Breast epithelium (tissue), 4 donors: ENCODE results near the gene MSH3. TPM values are rescaled to one million over a fixed set of nuclear protein-coding genes. Genes with fewer than 3 reads are reported as not detected.
"Not testable (repeated sequence)": the region's sequence is repeated elsewhere in the genome, so short reads cannot be mapped to it uniquely, and the experiment has no call there.

Source experiments
- DNase-seq, 2 donors: peaks; one replicate each; pipeline ENCODE4 v3.0.0-alpha.2; 2019; ENCODE audit warnings: low spot score in 2 of 2
- H3K27ac ChIP-seq, 2 donors: fragments of 200-600 bp; sonication (generic) in 1 of 2; one replicate each; pipeline ENCODE4 v1.5.1; 2016 to 2019; ENCODE audit warnings: mild to moderate bottlenecking in 1 of 2
- H3K27me3 ChIP-seq, 2 donors: fragments of 200-600 bp; sonication (generic) in 1 of 2; one replicate each; pipeline versions ENCODE4 v1.5.1 to v1.6.0; 2017 to 2019; ENCODE audit warnings: control low read depth in 1 of 2, mild to moderate bottlenecking in 1 of 2
- H3K36me3 ChIP-seq: fragments of 200-600 bp; one replicate; pipeline ENCODE4 v1.5.1; 2019
- H3K4me1 ChIP-seq, 2 donors: fragments of 200-600 bp; sonication (generic); one replicate each; pipeline ENCODE4 v1.5.1; 2016 to 2019; ENCODE audit warnings: control low read depth in 1 of 2
- H3K4me3 ChIP-seq, 3 donors: fragments of 200-600 bp; sonication (generic); 1 replicate in 2 of 3; 2 replicates in 1 of 3; pipeline ENCODE4 v1.5.1; 2016 to 2019; ENCODE audit warnings: mild to moderate bottlenecking in 3 of 3, moderate library complexity in 2 of 3
- H3K9me3 ChIP-seq, 2 donors: fragments of 200-600 bp; sonication (generic) in 1 of 2; one replicate each; pipeline ENCODE4 v1.5.1; 2016 to 2019; ENCODE audit warnings: control low read depth in 1 of 2
- POLR2A ChIP-seq: fragments of 450-650 bp; IDR thresholded peaks from one replicate; pipeline ENCODE4 v1.6.1; 2016; ENCODE audit warnings: antibody characterized with exemption, mild to moderate bottlenecking, moderate library complexity
- POLR2AphosphoS5 ChIP-seq, 3 donors: sonication (generic); formaldehyde crosslinking; IDR thresholded peaks; one replicate each; pipeline ENCODE4 v1.6.1; 2017; ENCODE audit warnings: antibody characterized with exemption in 3 of 3
- intact Hi-C: fragments of 100-400 bp; cut with DNase I; formaldehyde crosslinking; loops from one replicate; pipeline ENCODE4 v1.15.1; 2023; ENCODE audit warnings: low total_unique reads
- total RNA-seq, 3 donors: library from RNA; depleted of rRNA; stranded (reverse); fragments of >200 nt; gene quantifications; one replicate each; pipeline ENCODE4 v1.1.0, GENCODE V29; 2016
- TF ChIP-seq, protein P1 (sequence below), 3 donors: fragments of 450-650 bp; IDR thresholded peaks; one replicate each; pipeline ENCODE4 v1.5.1; 2016 to 2017; ENCODE audit warnings: antibody characterized with exemption in 3 of 3, mild to moderate bottlenecking in 3 of 3, moderate library complexity in 3 of 3

The MSH3 gene
- total RNA-seq, 3 donors from 2014 or later: 20.0 to 21.4 (median 21.3) TPM

DNA sequence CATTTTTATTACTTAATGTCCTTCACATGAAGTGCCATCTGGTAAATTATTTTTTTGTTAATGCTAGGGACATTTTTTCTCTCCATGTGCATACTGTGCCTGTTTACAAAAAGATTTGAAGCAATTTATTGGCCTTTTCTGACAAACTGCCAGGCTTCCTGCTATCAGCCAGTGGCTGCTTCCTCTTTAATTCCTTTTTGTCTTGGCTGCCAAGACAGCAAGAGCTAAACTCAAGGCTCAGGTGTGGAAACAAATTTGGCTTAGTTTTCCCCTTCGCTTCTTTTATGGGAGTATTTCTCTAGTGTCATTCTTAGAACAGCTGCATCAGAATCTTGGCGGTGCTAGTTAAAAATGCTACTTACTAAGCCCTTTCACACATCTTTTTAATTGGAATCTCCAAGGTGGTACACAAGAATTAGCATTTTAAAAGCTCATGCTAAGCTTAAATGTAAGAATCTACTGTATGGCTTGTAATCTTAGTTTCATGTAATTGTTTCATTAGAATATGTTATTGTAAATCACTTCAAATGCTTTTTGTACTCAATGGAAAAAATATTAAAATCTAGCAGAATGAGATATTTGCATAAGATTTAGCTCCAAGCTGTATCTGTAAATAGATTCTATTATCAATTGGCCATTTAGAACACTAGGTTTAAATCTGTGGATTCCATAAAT is 171.5 kb downstream of the MSH3 start:
- no peak overlapping the region for H3K4me3 ChIP-seq
- no peak overlapping the region for H3K27ac ChIP-seq
- no peaks in the 10 kb centered on the region for H3K36me3 ChIP-seq
- intact Hi-C loops: no loop called here
- TF ChIP-seq POLR2A (no peak), POLR2AphosphoS5 (IDR thresholded peaks at IDR 0.05) (no peak)
- TF ChIP-seq, protein P1, sequence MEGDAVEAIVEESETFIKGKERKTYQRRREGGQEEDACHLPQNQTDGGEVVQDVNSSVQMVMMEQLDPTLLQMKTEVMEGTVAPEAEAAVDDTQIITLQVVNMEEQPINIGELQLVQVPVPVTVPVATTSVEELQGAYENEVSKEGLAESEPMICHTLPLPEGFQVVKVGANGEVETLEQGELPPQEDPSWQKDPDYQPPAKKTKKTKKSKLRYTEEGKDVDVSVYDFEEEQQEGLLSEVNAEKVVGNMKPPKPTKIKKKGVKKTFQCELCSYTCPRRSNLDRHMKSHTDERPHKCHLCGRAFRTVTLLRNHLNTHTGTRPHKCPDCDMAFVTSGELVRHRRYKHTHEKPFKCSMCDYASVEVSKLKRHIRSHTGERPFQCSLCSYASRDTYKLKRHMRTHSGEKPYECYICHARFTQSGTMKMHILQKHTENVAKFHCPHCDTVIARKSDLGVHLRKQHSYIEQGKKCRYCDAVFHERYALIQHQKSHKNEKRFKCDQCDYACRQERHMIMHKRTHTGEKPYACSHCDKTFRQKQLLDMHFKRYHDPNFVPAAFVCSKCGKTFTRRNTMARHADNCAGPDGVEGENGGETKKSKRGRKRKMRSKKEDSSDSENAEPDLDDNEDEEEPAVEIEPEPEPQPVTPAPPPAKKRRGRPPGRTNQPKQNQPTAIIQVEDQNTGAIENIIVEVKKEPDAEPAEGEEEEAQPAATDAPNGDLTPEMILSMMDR (IDR thresholded peaks at IDR 0.05): no peak
- H3K4me1 ChIP-seq: no peaks in the 10 kb centered on the region
- peaks cover 17 to 18% of the 10 kb centered on the region in 2 donors for H3K9me3 ChIP-seq
- H3K27me3 ChIP-seq: no peaks in the 10 kb centered on the region
- DNase-seq: no peak

DNA sequence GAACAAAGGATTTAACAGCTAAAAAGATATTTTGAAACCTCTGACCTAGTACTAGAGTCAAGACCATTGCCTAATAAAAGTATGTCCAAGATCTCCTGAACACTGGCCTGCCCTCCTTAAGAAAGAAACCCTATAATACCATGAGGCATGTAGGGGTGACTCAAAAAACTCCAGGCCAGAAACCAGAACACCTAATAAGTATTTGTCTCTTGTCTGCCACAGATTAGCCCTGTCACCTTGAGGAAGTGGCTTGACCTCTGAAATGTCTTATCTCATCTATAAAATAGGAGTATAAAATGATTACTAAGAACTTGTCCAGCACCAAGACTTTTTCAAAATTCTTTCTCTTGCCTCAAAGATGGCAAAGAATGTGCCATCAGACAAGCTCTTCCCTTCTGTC is 180.3 kb downstream of the MSH3 start:
- Histone ChIP-seq H3K4me1 (no peaks in the 10 kb centered on the region), H3K27ac (no peak overlapping the region), H3K9me3 (no peaks in the 10 kb centered on the region), H3K27me3 (no peaks in the 10 kb centered on the region), H3K4me3 (no peak overlapping the region), H3K36me3 (no peaks in the 10 kb centered on the region)
- TF ChIP-seq POLR2AphosphoS5 (IDR thresholded peaks at IDR 0.05) (no peak), POLR2A (no peak)
- TF ChIP-seq, protein P1 (IDR thresholded peaks at IDR 0.05): no peak
- intact Hi-C loops: no loop called here
- no peak for DNase-seq

DNA sequence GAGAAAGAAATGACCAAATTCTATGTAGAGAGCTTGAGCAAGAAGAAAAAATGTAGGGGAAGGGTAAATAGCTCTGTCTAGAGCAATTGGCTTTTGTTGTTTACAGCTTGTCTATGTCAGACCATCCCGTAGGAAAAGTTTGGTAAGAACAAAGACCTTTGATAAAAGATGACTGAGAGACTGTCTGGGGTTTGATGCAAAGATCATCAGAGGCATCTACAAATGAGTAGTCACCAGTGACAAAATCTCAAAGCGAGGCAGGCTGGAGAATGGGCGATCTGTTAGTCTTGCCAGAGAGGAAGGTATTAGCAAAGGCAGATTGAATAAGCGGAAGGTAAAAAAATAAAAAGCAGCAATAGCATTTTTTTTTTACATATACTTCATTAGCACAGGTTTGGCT is 180.7 kb downstream of the MSH3 start:
- H3K4me1 ChIP-seq: no peaks in the 10 kb centered on the region
- no peak for DNase-seq
- no peaks in the 10 kb centered on the region for H3K36me3 ChIP-seq
- no peak overlapping the region for H3K27ac ChIP-seq
- intact Hi-C loops: no loop called here
- no peaks in the 10 kb centered on the region for H3K9me3 ChIP-seq
- H3K4me3 ChIP-seq: no peak overlapping the region
- H3K27me3 ChIP-seq: no peaks in the 10 kb centered on the region
- no peak for TF ChIP-seq POLR2AphosphoS5 (IDR thresholded peaks at IDR 0.05)
- no peak for TF ChIP-seq POLR2A
- TF ChIP-seq, protein P1 (IDR thresholded peaks at IDR 0.05): no peak

DNA sequence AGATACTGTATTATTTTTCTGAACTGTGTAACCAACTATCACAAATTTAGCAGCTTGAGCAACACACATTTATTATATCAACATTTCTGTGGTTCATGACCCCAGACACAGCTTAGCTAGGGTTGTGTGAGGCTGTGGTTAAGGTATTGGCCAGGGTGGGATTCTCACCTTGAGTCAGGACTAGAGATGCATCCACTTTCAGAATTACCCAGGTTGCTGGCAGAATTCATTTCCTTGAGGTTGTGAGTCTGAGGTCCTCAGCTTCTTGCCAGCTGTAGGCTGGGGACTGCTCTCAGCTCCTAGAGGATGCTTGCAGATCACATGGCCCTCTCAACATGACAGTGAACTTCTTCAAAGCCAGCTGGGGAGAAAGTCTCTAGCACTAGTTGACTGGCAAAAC is 183.2 kb downstream of the MSH3 start:
- H3K9me3 ChIP-seq: no peaks in the 10 kb centered on the region
- intact Hi-C loops: no loop called here
- H3K4me3 ChIP-seq: no peak overlapping the region
- no peaks in the 10 kb centered on the region for H3K27me3 ChIP-seq
- DNase-seq: no peak
- TF ChIP-seq, protein P1 (IDR thresholded peaks at IDR 0.05): no peak
- TF ChIP-seq POLR2AphosphoS5 (IDR thresholded peaks at IDR 0.05): no peak
- TF ChIP-seq POLR2A: no peak
- no peak overlapping the region for H3K27ac ChIP-seq
- H3K4me1 ChIP-seq: no peaks in the 10 kb centered on the region
- H3K36me3 ChIP-seq: no peaks in the 10 kb centered on the region

DNA sequence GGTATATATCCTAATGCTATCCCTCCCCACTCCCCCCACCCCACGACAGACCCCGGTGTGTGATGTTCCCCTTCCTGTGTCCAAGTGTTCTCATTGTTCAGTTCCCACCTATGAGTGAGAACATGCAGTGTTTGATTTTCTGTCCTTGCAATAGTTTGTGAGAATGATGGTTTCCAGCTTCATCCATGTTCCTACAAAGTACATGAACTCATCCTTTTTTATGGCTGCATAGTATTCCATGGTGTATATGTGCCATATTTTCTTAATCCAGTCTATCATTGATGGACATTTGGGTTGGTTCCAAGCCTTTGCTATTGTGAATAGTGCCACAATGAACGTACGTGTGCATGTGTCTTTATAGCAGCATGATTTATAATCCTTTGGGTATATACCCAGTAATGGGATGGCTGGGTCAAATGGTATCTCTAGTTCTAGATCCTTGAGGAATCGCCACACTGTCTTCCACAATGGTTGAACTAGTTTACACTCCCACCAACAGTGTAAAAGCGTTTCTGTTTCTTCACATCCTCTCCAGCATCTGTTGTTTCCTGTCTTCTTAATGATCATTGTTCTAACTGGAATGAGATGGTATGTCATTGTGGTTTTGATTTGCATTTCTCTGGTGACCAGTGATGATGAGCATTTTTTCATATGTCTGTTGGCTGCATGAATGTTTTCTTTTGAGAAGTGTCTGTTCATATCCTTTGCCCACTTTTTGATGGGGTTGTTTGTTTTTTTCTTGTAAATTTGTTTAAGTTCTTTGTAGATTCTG is 186.8 kb downstream of the MSH3 start:
- DNase-seq, H3K4me1 ChIP-seq, intact Hi-C loops: not testable (repeated sequence)

DNA sequence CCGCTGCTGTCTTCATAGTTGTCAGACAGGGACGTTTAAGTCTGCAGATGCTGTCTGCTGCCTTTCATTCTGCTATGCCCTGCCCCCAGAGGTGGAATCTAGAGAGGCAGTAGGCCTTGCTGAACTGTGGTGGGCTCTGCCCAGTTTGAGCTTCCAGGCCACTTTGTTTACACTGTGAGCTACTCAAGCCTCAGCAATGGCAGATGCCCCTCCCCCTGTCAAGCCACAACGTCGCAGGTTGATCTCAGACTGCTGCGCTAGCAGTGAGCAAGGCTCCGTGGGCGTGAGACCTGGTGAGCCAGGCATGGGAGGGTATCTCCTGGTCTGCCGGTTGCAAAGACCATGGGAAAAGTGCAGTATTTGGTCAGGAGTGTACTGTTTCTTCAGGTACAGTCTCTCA is 192.0 kb downstream of the MSH3 start:
- H3K4me1 ChIP-seq, H3K27ac ChIP-seq, DNase-seq, H3K36me3 ChIP-seq, intact Hi-C loops, H3K4me3 ChIP-seq, H3K27me3 ChIP-seq: not testable (repeated sequence)
- peaks cover 13% of the 10 kb centered on the region in 2 donors for H3K9me3 ChIP-seq

More for the DNA sequence above, 186.8 kb downstream of the MSH3 start:
- H3K36me3 ChIP-seq, H3K27ac ChIP-seq, H3K27me3 ChIP-seq, H3K9me3 ChIP-seq, H3K4me3 ChIP-seq: not testable (repeated sequence)

DNA sequence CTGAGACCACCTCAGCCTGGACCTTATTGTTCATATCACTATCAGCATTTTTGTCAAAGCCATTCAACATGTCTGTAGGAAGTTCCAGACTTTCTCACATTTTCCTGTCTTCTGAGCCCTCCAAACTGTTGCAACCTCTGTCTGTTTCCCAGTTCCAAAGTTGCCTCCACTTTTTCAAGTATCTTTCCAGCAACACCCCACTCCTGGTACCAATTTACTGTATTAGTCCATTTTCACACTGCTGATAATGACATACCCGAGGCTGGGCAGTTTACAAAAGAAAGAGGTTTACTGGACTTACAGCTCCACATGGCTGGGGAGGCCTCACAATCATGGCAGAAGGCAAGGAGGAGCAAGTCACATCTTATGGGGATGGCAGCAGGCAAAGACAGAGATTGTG is 195.7 kb downstream of the MSH3 start:
- DNase-seq, H3K4me1 ChIP-seq, H3K27ac ChIP-seq, H3K4me3 ChIP-seq, H3K27me3 ChIP-seq, intact Hi-C loops, H3K36me3 ChIP-seq: not testable (repeated sequence)
- H3K9me3 ChIP-seq: peaks cover 13% of the 10 kb centered on the region in 2 donors
